Astrocyte (in vitro differentiated cells and primary cell): ENCODE data around the gene RPN2. TPM values are rescaled to one million over a fixed set of nuclear protein-coding genes. Genes with fewer than 3 reads are reported as not detected.

ENCODE experiments used
- DNase-seq: peaks from one replicate; pipeline ENCODE4 v3.0.0-alpha.2; 2010; ENCODE audit warnings: low read depth
- FAIRE-seq: peaks from 2 replicates; lab custom pipeline; 2011; peaks lifted over from hg19 to GRCh38; lab: Jason Lieb, UNC
- H2AFZ ChIP-seq: 2 replicates; pipeline ENCODE4 v1.6.0; 2012; ENCODE audit warnings: low read depth, low read length, inconsistent platforms
- H3K27ac ChIP-seq: 2 replicates; pipeline ENCODE4 v1.5.1; 2011; ENCODE audit warnings: low read depth, low read length, inconsistent platforms
- H3K27me3 ChIP-seq: 2 replicates; pipeline ENCODE4 v1.6.0; 2011; ENCODE audit warnings: low read length, inconsistent platforms; ENCODE audit not compliant: insufficient read depth
- H3K36me3 ChIP-seq: 2 replicates; pipeline ENCODE4 v1.5.1; 2011; ENCODE audit warnings: low read length, inconsistent platforms; ENCODE audit not compliant: insufficient read depth
- H3K4me1 ChIP-seq: 2 replicates; pipeline ENCODE4 v1.5.1; 2011; ENCODE audit warnings: low read length, inconsistent platforms; ENCODE audit not compliant: insufficient read depth
- H3K4me2 ChIP-seq: 2 replicates; pipeline ENCODE4 v1.6.0; 2012; ENCODE audit warnings: low read length, inconsistent platforms
- H3K4me3 ChIP-seq: 2 replicates; pipeline ENCODE4 v1.5.1; 2011; ENCODE audit warnings: low read depth, mild to moderate bottlenecking, low read length, inconsistent platforms; ENCODE audit not compliant: insufficient read depth
- H3K79me2 ChIP-seq: 2 replicates; pipeline ENCODE4 v1.6.0; 2012; ENCODE audit warnings: mild to moderate bottlenecking, low read length, inconsistent platforms; ENCODE audit not compliant: insufficient read depth
- H3K9ac ChIP-seq: 2 replicates; pipeline ENCODE4 v1.6.0; 2012; ENCODE audit warnings: mild to moderate bottlenecking, low read length, inconsistent platforms
- H3K9me3 ChIP-seq: 2 replicates; pipeline ENCODE4 v1.5.1; 2012; ENCODE audit warnings: low read depth, mild to moderate bottlenecking, low read length, inconsistent platforms; ENCODE audit not compliant: insufficient read depth
- H4K20me1 ChIP-seq: 2 replicates; pipeline ENCODE4 v1.6.0; 2012; ENCODE audit warnings: low read length, inconsistent platforms; ENCODE audit not compliant: insufficient read depth
- H3K27ac Mint-ChIP-seq: one replicate; pipeline ENCODE4 v1.8.0; 2021; ENCODE audit warnings: mild to moderate bottlenecking, mixed read lengths; ENCODE audit not compliant: unreplicated experiment
- H3K27me3 Mint-ChIP-seq: one replicate; pipeline ENCODE4 v1.8.0; 2021; ENCODE audit warnings: low read depth, mixed read lengths; ENCODE audit not compliant: unreplicated experiment
- H3K36me3 Mint-ChIP-seq: one replicate; pipeline ENCODE4 v1.8.0; 2021; ENCODE audit warnings: low read depth, mixed read lengths; ENCODE audit not compliant: unreplicated experiment
- H3K4me1 Mint-ChIP-seq: one replicate; pipeline ENCODE4 v1.8.0; 2021; ENCODE audit warnings: low read depth, mixed read lengths; ENCODE audit not compliant: unreplicated experiment
- H3K4me3 Mint-ChIP-seq: one replicate; pipeline ENCODE4 v1.8.0; 2021; ENCODE audit warnings: mild to moderate bottlenecking, moderate library complexity, mixed read lengths; ENCODE audit not compliant: unreplicated experiment
- H3K9me3 Mint-ChIP-seq: one replicate; pipeline ENCODE4 v1.8.0; 2021; ENCODE audit warnings: mild to moderate bottlenecking, mixed read lengths; ENCODE audit not compliant: unreplicated experiment
- CTCF ChIP-seq: IDR thresholded peaks from 2 replicates; pipeline ENCODE4 v1.5.1; 2011; ENCODE audit warnings: low read depth, mild to moderate bottlenecking, inconsistent platforms, low read length, moderate library complexity; ENCODE audit not compliant: insufficient read depth
- EZH2 ChIP-seq: IDR thresholded peaks from 2 replicates; pipeline ENCODE4 v1.6.1; 2012; ENCODE audit warnings: mild to moderate bottlenecking, low read length, inconsistent platforms; ENCODE audit not compliant: insufficient read depth
- total RNA-seq: library from RNA; stranded (reverse); gene quantifications from 2 replicates; pipeline ENCODE4 v1.2.1, GENCODE V29; 2021

The RPN2 gene
- total RNA-seq, 1 donor from 2014 or later = 259 TPM

GRCh38 chr20:37274851-37275524 is 95.9 kb downstream of the RPN2 start:
- no peaks in the 10 kb centered on the region for H3K4me1 Mint-ChIP-seq
- no peak overlapping the region for H3K4me3 ChIP-seq
- H3K4me3 Mint-ChIP-seq = no peak overlapping the region
- H2AFZ ChIP-seq = no peak overlapping the region
- H3K27ac ChIP-seq = no peak overlapping the region
- H3K79me2 ChIP-seq = no peaks in the 10 kb centered on the region
- peaks cover 2% of the 10 kb centered on the region for H3K27me3 Mint-ChIP-seq
- H3K9me3 Mint-ChIP-seq = no peaks in the 10 kb centered on the region
- H3K36me3 Mint-ChIP-seq = no peaks in the 10 kb centered on the region
- DNase-seq (no peak), FAIRE-seq (no peak)
- no peaks in the 10 kb centered on the region for H4K20me1 ChIP-seq
- TF ChIP-seq EZH2 (no peak), CTCF (no peak)
- H3K9ac ChIP-seq = no peak overlapping the region
- H3K4me2 ChIP-seq = no peak overlapping the region
- H3K9me3 ChIP-seq = no peaks in the 10 kb centered on the region
- H3K36me3 ChIP-seq = no peaks in the 10 kb centered on the region
- peaks cover 7% of the 10 kb centered on the region for H3K4me1 ChIP-seq
- H3K27me3 ChIP-seq = no peaks in the 10 kb centered on the region
- H3K27ac Mint-ChIP-seq = no peak overlapping the region

- Mint-ChIP-seq H3K27me3 (peaks cover 2% of the 10 kb centered on the region), H3K4me1 (no peaks in the 10 kb centered on the region), H3K4me3 (no peak overlapping the region), H3K36me3 (no peaks in the 10 kb centered on the region), H3K27ac (no peak overlapping the region), H3K9me3 (no peaks in the 10 kb centered on the region)
- H3K9ac ChIP-seq = no peak overlapping the region
- TF ChIP-seq CTCF (peak; percentile 33), EZH2 (no peak)
- peak overlapping the region; percentile 41 for H3K4me2 ChIP-seq
- no peaks in the 10 kb centered on the region for H3K27me3 ChIP-seq
- no peaks in the 10 kb centered on the region for H3K4me1 ChIP-seq
- peak; percentile 79 for DNase-seq
- no peak overlapping the region for H3K27ac ChIP-seq
- no peaks in the 10 kb centered on the region for H3K79me2 ChIP-seq
- no peaks in the 10 kb centered on the region for H3K36me3 ChIP-seq
- no peak for FAIRE-seq
- H2AFZ ChIP-seq = peak overlapping the region; percentile 28
- no peak overlapping the region for H3K4me3 ChIP-seq
- no peaks in the 10 kb centered on the region for H3K9me3 ChIP-seq
- H4K20me1 ChIP-seq = no peaks in the 10 kb centered on the region
Observed at GRCh38 chr20:37276494-37277252, 97.5 kb downstream of the RPN2 start.

GRCh38 chr20:37277253-37277593 is 98.1 kb downstream of the RPN2 start:
- DNase-seq (no peak), FAIRE-seq (no peak)
- no peaks in the 10 kb centered on the region for H3K36me3 Mint-ChIP-seq
- no peaks in the 10 kb centered on the region for H4K20me1 ChIP-seq
- H3K4me1 ChIP-seq = no peaks in the 10 kb centered on the region
- H3K27ac ChIP-seq = no peak overlapping the region
- H3K4me2 ChIP-seq = no peak overlapping the region
- H3K27me3 ChIP-seq = no peaks in the 10 kb centered on the region
- H3K27ac Mint-ChIP-seq = no peak overlapping the region
- no peak overlapping the region for H3K4me3 Mint-ChIP-seq
- H3K36me3 ChIP-seq = no peaks in the 10 kb centered on the region
- H3K79me2 ChIP-seq = no peaks in the 10 kb centered on the region
- H3K9me3 Mint-ChIP-seq = no peaks in the 10 kb centered on the region
- no peak overlapping the region for H3K9ac ChIP-seq
- H3K27me3 Mint-ChIP-seq = peaks cover 2% of the 10 kb centered on the region
- no peak overlapping the region for H3K4me3 ChIP-seq
- H3K4me1 Mint-ChIP-seq = no peaks in the 10 kb centered on the region
- H2AFZ ChIP-seq = no peak overlapping the region
- H3K9me3 ChIP-seq = no peaks in the 10 kb centered on the region
- TF ChIP-seq EZH2 = no peak
- no peak for TF ChIP-seq CTCF
